Hematopoietic multipotent progenitor cell treated with erythropoietin and hydrocortisone succinate and interleukin-3 and kit ligand, for 4 days (in vitro differentiated cells): ENCODE data around the gene MRTFB.
"Not testable (repeated sequence)": the region's sequence is repeated elsewhere in the genome, so short reads cannot be mapped to it uniquely, and the experiment has no call there.

ENCODE experiments used
- DNase-seq: peaks from one replicate; pipeline ENCODE4 v3.0.0-alpha.2; 2015

MRTFB gene

GRCh38 chr16:14106457-14106856 is 35.3 kb downstream of the MRTFB start:
- DNase-seq, result no peak

- DNase-seq, result no peak
These were observed 35.8 kb downstream of the MRTFB start for GRCh38 chr16:14106961-14107360.

- no peak for DNase-seq
These were observed 38.1 kb downstream of the MRTFB start for GRCh38 chr16:14109077-14109775.

GRCh38 chr16:14109782-14110727 is 38.9 kb downstream of the MRTFB start:
- peak; percentile 76 for DNase-seq

- no peak for DNase-seq
These were observed 39.7 kb downstream of the MRTFB start for GRCh38 chr16:14110728-14111251.

- DNase-seq, result no peak
These were observed 40.8 kb downstream of the MRTFB start for GRCh38 chr16:14111713-14112538.

- DNase-seq, result no peak
These were observed 41.4 kb downstream of the MRTFB start for GRCh38 chr16:14112539-14112856.

GRCh38 chr16:14113344-14113743 is 42.2 kb downstream of the MRTFB start:
- no peak for DNase-seq

- no peak for DNase-seq
These were observed 45.9 kb downstream of the MRTFB start for GRCh38 chr16:14117051-14117450.

- DNase-seq, result no peak
These were observed 48.7 kb downstream of the MRTFB start for GRCh38 chr16:14119799-14120198.

- peak; percentile 12 for DNase-seq
These were observed 49.2 kb downstream of the MRTFB start for GRCh38 chr16:14120335-14120734.

GRCh38 chr16:14121142-14121541 is 50.0 kb downstream of the MRTFB start:
- peak; percentile 24 for DNase-seq

GRCh38 chr16:14121872-14122271 is 50.8 kb downstream of the MRTFB start:
- no peak for DNase-seq

- not testable (repeated sequence) for DNase-seq
These were observed 51.3 kb downstream of the MRTFB start for GRCh38 chr16:14122430-14122829.

GRCh38 chr16:14125000-14125681 is 54.0 kb downstream of the MRTFB start:
- no peak for DNase-seq

- DNase-seq, result no peak
These were observed 54.6 kb downstream of the MRTFB start for GRCh38 chr16:14125708-14126107.

- no peak for DNase-seq
These were observed 57.0 kb downstream of the MRTFB start for GRCh38 chr16:14128097-14128496.

GRCh38 chr16:14129502-14129901 is 58.4 kb downstream of the MRTFB start:
- no peak for DNase-seq

- no peak for DNase-seq
These were observed 60.9 kb downstream of the MRTFB start for GRCh38 chr16:14131774-14132695.

GRCh38 chr16:14132696-14133048 is 61.6 kb downstream of the MRTFB start:
- DNase-seq, result no peak

- DNase-seq, result no peak
These were observed 62.8 kb downstream of the MRTFB start for GRCh38 chr16:14133907-14134306.
